Fibroblast of the aortic adventitia (primary cell): ENCODE results near the gene PPP1CC. TPM values are rescaled to one million over a fixed set of nuclear protein-coding genes. Genes with fewer than 3 reads are reported as not detected.

Source experiments
- DNase-seq: peaks from one replicate; pipeline ENCODE4 v3.0.0-alpha.2; 2010; ENCODE audit warnings: low read depth
- H3K4me3 ChIP-seq: 2 replicates; pipeline ENCODE4 v1.5.1; 2011; ENCODE audit warnings: low read depth, mild to moderate bottlenecking, control low read depth, low read length, moderate library complexity
- total RNA-seq: library from RNA; depleted of rRNA; stranded (reverse); fragments of >200 nt; gene quantifications from 2 replicates; pipeline ENCODE4 v1.2.3, GENCODE V29; 2012; ENCODE audit warnings: low replicate concordance
- TF ChIP-seq, protein P1 (sequence below): IDR thresholded peaks from 2 replicates; pipeline ENCODE4 v1.5.1; 2011; ENCODE audit warnings: mild to moderate bottlenecking, low read length, control low read depth, inconsistent platforms; ENCODE audit not compliant: insufficient read depth

Gene PPP1CC
- total RNA-seq, 1 donor, result 130 TPM

- DNase-seq, result no peak
- TF ChIP-seq, protein P1, sequence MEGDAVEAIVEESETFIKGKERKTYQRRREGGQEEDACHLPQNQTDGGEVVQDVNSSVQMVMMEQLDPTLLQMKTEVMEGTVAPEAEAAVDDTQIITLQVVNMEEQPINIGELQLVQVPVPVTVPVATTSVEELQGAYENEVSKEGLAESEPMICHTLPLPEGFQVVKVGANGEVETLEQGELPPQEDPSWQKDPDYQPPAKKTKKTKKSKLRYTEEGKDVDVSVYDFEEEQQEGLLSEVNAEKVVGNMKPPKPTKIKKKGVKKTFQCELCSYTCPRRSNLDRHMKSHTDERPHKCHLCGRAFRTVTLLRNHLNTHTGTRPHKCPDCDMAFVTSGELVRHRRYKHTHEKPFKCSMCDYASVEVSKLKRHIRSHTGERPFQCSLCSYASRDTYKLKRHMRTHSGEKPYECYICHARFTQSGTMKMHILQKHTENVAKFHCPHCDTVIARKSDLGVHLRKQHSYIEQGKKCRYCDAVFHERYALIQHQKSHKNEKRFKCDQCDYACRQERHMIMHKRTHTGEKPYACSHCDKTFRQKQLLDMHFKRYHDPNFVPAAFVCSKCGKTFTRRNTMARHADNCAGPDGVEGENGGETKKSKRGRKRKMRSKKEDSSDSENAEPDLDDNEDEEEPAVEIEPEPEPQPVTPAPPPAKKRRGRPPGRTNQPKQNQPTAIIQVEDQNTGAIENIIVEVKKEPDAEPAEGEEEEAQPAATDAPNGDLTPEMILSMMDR, result no peak
- H3K4me3 ChIP-seq, result no peak overlapping the region
These were observed 2.0 kb upstream of the PPP1CC start for GRCh38 chr12:110744601-110745264.

- peak; percentile 62 for DNase-seq
- TF ChIP-seq, protein P1, result no peak
- peak overlapping the region; percentile 9 for H3K4me3 ChIP-seq
These were observed 1.5 kb upstream of the PPP1CC start for GRCh38 chr12:110744151-110744571.

DNA sequence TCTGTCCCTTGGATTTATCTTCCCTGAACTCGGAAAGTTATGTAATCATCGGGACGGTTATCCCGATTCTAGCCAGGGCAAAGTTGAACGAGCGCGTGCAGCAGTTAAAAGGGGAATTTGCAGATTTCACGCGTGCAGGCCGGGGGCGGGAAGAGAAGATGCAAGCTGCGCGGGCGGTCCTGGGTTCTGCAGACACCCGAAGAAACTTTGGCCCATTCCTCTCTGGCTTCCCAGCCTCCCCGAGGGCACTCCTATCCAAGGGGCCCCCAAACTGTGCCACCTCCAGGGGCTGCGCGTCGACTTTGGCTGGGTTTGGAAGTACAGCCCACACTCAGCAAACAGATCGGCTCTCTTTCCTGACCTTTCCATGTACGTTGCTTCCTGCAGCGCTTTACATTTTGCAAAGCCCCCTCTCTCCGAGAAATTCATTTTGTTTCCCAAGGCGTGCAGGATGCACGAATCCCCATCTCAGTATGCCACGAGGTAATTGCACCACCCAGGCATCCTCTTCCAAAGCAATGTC is 941 bp upstream of the PPP1CC start:
- TF ChIP-seq, protein P1, result no peak
- H3K4me3 ChIP-seq, result peak overlapping the region; percentile 77
- DNase-seq, result peak; percentile 46

DNA sequence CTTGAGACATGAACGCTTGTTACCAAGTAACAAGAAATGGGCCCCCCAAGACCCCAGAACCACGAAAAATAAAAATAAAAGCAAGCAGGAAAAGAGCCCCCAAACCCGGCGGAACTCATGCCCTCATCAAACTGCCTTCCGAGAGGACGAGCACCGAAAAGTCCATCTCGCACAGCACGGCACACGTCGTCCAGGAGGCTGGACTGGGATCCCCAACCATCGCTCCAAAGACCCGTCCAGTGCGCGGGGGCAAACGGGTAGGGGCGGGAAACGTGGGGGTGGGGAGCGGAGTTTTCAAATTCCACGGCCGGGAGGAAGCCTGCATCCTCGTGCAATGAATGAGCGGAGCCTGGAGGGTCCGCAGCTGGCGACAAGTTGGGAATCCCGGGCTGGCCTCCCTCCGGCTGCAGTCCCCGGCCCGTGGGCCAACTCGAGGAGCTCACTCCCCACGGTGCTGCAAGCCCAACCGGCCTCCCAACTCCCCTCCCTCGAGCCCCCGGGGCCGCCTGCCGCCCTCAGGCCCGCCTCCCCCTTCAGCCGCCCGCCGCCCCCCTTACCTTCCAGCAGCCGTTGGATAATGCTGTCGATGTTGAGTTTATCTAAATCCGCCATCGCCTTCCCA is 484 bp downstream of the PPP1CC start:
- no peak for DNase-seq
- TF ChIP-seq, protein P1, result no peak

DNA sequence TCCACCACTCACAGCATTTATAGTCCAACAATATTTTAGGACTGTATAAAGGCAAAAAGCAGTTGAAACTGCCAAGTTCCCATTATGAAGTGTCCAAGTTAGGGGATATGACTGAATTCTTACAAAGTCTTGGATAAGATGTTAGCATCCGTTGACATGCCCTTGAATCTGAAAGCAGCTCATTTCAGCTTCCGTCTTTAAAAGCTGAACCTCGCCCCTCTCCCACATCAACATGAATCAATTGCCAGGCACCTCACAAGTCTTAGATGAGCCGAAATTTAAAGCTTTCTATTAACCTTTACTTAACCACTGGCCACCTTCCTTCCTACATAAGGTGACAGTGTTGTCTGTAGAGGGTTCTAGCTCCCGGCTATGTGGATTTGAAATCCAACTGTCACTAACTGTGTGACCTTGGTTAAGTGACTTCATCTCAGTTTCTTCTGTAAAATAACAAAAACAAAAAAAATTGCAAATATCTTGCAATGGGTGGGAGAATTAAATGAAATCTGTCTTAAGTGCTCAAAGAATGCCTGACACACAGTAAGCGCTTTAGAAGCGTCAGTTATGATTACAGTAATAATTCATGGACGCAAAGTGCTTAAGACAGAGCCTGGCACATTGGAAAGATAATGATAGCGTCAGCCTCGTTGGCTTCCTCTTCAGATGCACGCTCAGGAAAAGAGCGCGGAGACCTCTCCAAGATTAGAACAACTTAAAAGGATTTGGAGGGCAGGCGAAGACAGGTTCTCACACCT is 1.2 kb downstream of the PPP1CC start:
- DNase-seq, result peak; percentile 40
- TF ChIP-seq, protein P1, result no peak
- peak overlapping the region; percentile 97 for H3K4me3 ChIP-seq

More for the DNA sequence above, 484 bp downstream of the PPP1CC start:
- peak overlapping the region; percentile 97 for H3K4me3 ChIP-seq

DNA sequence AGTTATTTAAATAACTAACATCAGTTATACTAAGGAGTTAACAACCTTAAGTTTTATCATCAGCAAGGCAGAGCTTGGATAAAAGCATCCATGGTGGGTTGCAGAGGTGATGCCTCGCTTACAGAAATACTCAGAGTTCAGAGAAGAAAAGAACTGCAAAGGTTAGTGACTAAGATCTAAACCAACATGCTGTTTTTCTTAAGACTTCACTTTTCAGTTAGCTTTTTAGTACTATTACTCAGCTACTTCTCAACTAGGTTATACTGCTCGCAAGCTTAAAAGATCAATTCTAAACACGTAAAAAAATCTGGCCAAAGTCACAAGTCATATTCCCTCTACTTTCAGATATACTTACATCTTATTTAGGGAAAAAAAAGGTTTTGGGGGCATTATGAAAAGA is 2.8 kb downstream of the PPP1CC start:
- peak overlapping the region; percentile 97 for H3K4me3 ChIP-seq
- TF ChIP-seq, protein P1, result no peak
- DNase-seq, result no peak
